GM18499 (cell line): ENCODE measurements around the gene PDX1.

Experiments
- ATAC-seq: cut with Tn5 transposase; IDR thresholded peaks from one replicate; pipeline ENCODE4 v1.9.1; 2021; ENCODE audit warnings: moderate number of reproducible peaks; ENCODE audit not compliant: insufficient read depth, unreplicated experiment

The PDX1 gene

GRCh38 chr13:27921961-27922882 is 2.4 kb downstream of the PDX1 start:
- ATAC-seq: no peak

GRCh38 chr13:27922883-27923612 is 3.2 kb downstream of the PDX1 start:
- no peak for ATAC-seq

GRCh38 chr13:27923794-27924528 is 4.2 kb downstream of the PDX1 start:
- ATAC-seq: no peak

- no peak for ATAC-seq
Measured at GRCh38 chr13:27924529-27925141, 4.8 kb downstream of the PDX1 start.

GRCh38 chr13:27925220-27925991 is 5.6 kb downstream of the PDX1 start:
- no peak for ATAC-seq

- ATAC-seq: no peak
Measured at GRCh38 chr13:27926644-27927434, 7.0 kb downstream of the PDX1 start.

GRCh38 chr13:27927444-27928352 is 7.9 kb downstream of the PDX1 start:
- ATAC-seq: no peak

- no peak for ATAC-seq
Measured at GRCh38 chr13:27928353-27928804, 8.6 kb downstream of the PDX1 start.

GRCh38 chr13:27928805-27929753 is 9.3 kb downstream of the PDX1 start:
- ATAC-seq: no peak

- ATAC-seq: no peak
Measured at GRCh38 chr13:27929868-27930267, 10.1 kb downstream of the PDX1 start.

GRCh38 chr13:27933118-27933517 is 13.3 kb downstream of the PDX1 start:
- ATAC-seq: no peak

- ATAC-seq: no peak
Measured at GRCh38 chr13:27933580-27934328, 14.0 kb downstream of the PDX1 start.

GRCh38 chr13:27942972-27943371 is 23.2 kb downstream of the PDX1 start:
- ATAC-seq: no peak

- no peak for ATAC-seq
Measured at GRCh38 chr13:27952876-27953675, 33.3 kb downstream of the PDX1 start.
